Caki2 (cell line): ENCODE results near the gene PTH2. TPM values are rescaled to one million over a fixed set of nuclear protein-coding genes. Genes with fewer than 3 reads are reported as not detected.

Experiments
- DNase-seq: peaks from one replicate; pipeline ENCODE4 v3.0.0-alpha.2; 2015; ENCODE audit warnings: low read depth
- in situ Hi-C: cut with HindIII; loops from 2 replicates; pipeline ENCODE4 v1.10.0; 2016; ENCODE audit warnings: low sequenced_read_pairs, low pct_unique_long_range_greater_than_20kb, mixed read lengths
- total RNA-seq: library from RNA; depleted of rRNA; stranded (reverse); fragments of >200 nt; shearing (Covaris generic); gene quantifications from 2 replicates; pipeline ENCODE4 v1.2.3, GENCODE V29; 2014; ENCODE audit warnings: low replicate concordance

Gene PTH2
- total RNA-seq, 1 experiment from 2014 or later: not detected

- in situ Hi-C loops: no loop called here
- DNase-seq: no peak
Measured at GRCh38 chr19:49435670-49436069, 12.4 kb upstream of the PTH2 start.

GRCh38 chr19:49434907-49435583 lies 11.8 kb upstream of the PTH2 start:
- no peak for DNase-seq
- in situ Hi-C loops: no loop called here

- in situ Hi-C loops: no loop called here
- DNase-seq: no peak
Measured at GRCh38 chr19:49433240-49433901, 10.1 kb upstream of the PTH2 start.

GRCh38 chr19:49432141-49433073 lies 9.2 kb upstream of the PTH2 start:
- no peak for DNase-seq
- in situ Hi-C loops: no loop called here

GRCh38 chr19:49431330-49431749 lies 8.1 kb upstream of the PTH2 start:
- in situ Hi-C loops: no loop called here
- DNase-seq: no peak

GRCh38 chr19:49430678-49431329 lies 7.6 kb upstream of the PTH2 start:
- in situ Hi-C loops: no loop called here
- no peak for DNase-seq

- no peak for DNase-seq
- in situ Hi-C loops: no loop called here
Measured at GRCh38 chr19:49430172-49430677, 7.0 kb upstream of the PTH2 start.

GRCh38 chr19:49428547-49429451 lies 5.6 kb upstream of the PTH2 start:
- DNase-seq: no peak
- in situ Hi-C loops: no loop called here

- in situ Hi-C loops: no loop called here
- no peak for DNase-seq
Measured at GRCh38 chr19:49427855-49428546, 4.8 kb upstream of the PTH2 start.

GRCh38 chr19:49427339-49427738 lies 4.1 kb upstream of the PTH2 start:
- no peak for DNase-seq
- in situ Hi-C loops: no loop called here

GRCh38 chr19:49425922-49426592 lies 2.8 kb upstream of the PTH2 start:
- in situ Hi-C loops: no loop called here
- no peak for DNase-seq

GRCh38 chr19:49425178-49425577 lies 1.9 kb upstream of the PTH2 start, which contains the start of gene GFY:
GFY (plus strand) TSS chr19:49425388; CDS start chr19:49426431, 1,043 bp downstream.
- in situ Hi-C loops: no loop called here
- DNase-seq: no peak

- in situ Hi-C loops: no loop called here
- no peak for DNase-seq
Measured at GRCh38 chr19:49423985-49424303, 703 bp upstream of the PTH2 start.

GRCh38 chr19:49422407-49423070 lies 702 bp downstream of the PTH2 start:
- in situ Hi-C loops: no loop called here
- DNase-seq: no peak

GRCh38 chr19:49421878-49422202 lies 1.4 kb downstream of the PTH2 start:
- DNase-seq: no peak
- in situ Hi-C loops: no loop called here
